Stimulated activated CD8-positive, alpha-beta memory T cell treated with anti-CD3 and anti-CD28 coated beads, Interleukin-7, amount 100 ng/mL, for 1 hour (primary cell): ENCODE measurements around the gene MAP7.

Source experiments
- DNase-seq, 2 donors: peaks; one replicate each; pipeline ENCODE4 v3.0.0-alpha.2; 2020; ENCODE audit warnings: low read depth in 2 of 2

MAP7 gene

GRCh38 chr6:136304410-136304809 is 245.8 kb downstream of the MAP7 start:
- no peak for DNase-seq

GRCh38 chr6:136303516-136303915 is 246.7 kb downstream of the MAP7 start:
- DNase-seq = no peak

GRCh38 chr6:136294621-136295020 is 255.6 kb downstream of the MAP7 start:
- DNase-seq = no peak
